GM21390 (cell line): ENCODE data around the gene NME5.
A peak's percentile ranks its signal among the peaks of the same experiment; 100 is the strongest.
"Not testable (repeated sequence)": the region's sequence is repeated elsewhere in the genome, so short reads cannot be mapped to it uniquely, and the experiment has no call there.

Experiments used
- ATAC-seq: cut with Tn5 transposase; IDR thresholded peaks from one replicate; pipeline ENCODE4 v1.9.1; 2021; ENCODE audit not compliant: unreplicated experiment

The NME5 gene, protein sequence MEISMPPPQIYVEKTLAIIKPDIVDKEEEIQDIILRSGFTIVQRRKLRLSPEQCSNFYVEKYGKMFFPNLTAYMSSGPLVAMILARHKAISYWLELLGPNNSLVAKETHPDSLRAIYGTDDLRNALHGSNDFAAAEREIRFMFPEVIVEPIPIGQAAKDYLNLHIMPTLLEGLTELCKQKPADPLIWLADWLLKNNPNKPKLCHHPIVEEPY

DNA sequence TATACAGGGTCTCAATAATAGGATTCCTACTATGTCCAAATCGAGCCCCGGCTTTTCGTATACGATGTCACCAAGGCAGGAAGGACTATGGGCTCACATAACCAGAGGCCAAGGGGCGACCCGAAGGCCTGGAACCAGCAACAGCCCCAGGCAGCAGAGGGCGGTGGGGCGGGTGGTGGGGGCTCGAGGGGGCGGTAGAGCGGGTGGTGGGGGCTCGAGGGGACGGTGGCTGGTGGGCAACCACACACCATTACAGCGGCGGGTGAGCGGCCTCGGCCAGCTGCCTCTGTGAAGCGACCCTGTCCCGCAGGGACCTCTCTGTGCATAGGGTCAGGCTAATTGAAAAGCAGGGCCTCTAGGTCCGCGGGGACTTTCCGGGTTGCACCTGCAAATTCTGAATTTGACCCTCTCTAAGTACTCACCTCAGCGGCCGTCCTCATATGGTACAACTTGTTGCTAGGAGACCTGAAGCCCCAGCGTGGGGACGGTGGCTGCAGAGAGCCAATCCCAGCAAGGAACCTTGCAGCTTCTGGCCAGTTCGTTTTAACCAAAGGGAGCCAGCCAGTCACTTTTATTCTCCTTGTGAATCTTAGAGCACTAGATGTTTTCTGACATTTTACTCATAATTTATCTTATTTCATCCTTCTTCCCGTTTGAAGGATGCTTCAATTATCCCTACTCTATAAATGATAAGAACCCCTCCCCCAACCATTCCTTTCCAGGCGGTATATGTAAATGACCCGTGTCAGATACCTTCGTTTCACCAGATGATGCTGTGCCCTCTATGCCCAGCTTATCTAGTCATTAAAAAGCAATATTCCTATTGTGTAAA is at the start of gene NME5:
Gene NME5, minus strand, starts transcription at position 480 of the 832 bp plus-strand sequence. CDS start 648 bp downstream, outside the sequence.
- no peak for ATAC-seq

DNA sequence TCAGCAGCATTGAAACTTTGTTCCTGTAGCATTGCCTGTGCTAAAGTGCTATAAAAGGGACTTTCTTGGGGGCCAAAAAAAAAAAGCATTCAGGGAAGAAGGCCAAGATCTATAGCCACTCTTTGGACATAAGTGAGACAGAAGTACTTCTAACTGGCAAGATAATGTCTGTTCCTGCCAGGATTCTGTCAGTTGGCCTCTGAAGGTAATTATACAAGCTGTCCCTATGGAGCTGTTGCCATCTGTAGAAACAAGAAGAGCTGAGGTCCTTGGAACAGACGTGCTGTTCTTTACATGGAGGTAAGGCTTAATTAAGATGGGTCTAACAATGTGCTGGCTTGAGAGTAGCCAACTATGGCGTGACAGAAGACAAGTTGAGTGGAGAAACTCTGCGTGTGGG is 49.4 kb upstream of the NME5 start:
- no peak for ATAC-seq

DNA sequence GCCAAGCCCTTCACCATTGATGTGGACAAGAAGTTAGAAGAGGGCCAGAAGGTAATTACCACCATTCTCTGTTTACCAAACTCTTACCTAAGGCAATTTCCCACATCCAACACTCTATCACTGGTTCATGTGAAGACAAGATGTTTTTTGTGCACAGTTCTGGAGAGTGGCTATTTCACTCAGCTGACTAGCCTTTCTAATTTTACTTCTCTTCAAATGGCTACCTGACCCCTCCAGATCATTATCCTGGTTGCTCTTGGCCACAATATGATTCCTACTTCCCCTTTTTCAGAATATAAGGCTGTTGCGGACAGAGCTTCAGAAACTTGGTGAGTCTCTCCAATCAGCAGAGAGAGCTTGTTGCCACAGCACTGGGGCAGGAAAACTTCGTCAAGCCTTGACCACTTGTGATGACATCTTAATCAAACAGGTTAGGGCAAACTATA is 46.8 kb upstream of the NME5 start:
- ATAC-seq: no peak

DNA sequence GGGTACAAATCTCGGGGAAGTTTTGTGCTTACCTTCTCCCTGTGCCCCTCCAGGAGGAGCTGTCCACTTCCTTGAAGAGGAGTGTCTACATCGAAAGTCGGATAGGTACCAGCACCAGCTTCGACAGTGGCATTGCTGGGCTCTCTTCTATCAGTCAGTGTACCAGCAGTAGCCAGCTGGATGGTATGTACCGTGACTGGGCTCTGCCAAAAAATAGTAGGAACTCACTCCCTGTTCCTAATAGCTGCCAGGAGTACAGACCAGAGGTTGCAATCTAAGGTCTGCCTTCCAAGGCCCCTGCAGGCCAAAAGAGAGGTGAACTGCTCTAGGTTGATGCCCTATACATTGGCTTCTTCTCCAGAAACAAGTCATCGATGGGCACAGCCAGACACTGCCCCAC is 43.6 kb upstream of the NME5 start:
- ATAC-seq: no peak

DNA sequence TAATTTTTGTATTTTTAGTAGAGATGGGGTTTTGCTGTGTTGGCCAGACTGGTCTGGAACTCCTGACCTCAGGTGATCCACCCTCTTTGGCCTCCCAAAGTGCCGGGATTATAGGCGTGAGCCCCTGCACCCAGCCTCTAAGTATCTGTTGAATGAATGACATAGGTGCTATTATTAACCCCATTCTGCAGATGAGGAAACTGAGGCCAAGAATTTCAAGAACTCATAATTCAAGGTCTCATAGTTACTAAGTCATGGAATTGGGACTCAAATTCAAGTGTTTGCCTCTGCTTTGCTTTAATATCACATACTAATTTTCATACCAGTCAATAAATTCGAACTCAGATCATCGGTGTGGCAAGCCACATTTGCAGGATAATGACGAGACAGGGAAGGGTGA is 41.6 kb upstream of the NME5 start:
- ATAC-seq: no peak

DNA sequence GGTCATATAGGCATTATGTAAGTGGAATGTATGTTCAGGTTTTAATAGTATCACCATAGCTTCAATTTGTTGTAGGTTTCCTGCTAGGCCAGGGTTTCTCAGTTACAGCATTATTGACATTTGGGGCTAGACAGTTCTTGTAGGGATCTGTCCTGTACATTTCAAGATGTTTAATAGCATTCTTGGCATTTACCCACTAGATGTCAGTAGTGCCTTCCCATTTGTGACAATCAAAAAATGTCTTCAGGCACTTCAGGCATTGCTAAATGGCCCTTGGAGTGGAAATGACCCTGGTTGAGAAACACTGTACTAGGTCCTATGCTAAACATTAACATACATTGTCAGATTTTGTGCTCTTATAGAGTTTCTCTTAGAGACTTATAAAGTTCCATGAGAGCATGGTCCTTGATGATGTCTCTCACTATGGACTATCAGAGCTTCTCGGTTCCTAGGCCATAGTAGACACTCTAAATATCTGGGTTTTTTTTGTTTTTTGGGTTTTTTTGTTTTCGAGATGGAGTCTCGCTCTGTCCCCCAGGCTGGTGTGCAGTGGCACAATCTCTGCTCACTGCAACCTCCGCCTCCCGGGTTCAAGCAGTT is 41.1 kb upstream of the NME5 start:
- ATAC-seq: no peak

DNA sequence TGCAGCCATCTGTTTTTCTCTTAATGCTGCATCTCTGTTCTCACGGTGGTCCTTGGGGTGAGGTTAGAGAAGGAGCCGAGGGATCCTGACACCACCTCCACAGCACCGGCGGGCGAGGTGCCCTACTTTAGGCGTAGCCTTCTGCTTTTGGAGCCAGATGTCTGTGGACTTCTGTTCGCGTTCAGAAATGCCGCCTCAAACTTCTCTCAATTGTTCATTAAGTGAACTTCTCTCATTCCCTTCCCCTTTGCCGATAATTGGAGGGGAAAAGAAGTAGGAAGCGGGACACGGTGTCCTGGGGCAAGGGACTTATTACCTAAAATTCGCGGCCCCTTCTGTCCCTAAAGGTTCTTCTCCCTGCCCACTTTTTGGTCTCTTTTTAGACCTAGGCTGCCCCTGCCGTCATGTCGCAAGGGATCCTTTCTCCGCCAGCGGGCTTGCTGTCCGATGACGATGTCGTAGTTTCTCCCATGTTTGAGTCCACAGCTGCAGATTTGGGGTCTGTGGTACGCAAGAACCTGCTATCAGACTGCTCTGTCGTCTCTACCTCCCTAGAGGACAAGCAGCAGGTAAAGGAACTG is 40.1 kb upstream of the NME5 start:
- peak; percentile 7 for ATAC-seq

DNA sequence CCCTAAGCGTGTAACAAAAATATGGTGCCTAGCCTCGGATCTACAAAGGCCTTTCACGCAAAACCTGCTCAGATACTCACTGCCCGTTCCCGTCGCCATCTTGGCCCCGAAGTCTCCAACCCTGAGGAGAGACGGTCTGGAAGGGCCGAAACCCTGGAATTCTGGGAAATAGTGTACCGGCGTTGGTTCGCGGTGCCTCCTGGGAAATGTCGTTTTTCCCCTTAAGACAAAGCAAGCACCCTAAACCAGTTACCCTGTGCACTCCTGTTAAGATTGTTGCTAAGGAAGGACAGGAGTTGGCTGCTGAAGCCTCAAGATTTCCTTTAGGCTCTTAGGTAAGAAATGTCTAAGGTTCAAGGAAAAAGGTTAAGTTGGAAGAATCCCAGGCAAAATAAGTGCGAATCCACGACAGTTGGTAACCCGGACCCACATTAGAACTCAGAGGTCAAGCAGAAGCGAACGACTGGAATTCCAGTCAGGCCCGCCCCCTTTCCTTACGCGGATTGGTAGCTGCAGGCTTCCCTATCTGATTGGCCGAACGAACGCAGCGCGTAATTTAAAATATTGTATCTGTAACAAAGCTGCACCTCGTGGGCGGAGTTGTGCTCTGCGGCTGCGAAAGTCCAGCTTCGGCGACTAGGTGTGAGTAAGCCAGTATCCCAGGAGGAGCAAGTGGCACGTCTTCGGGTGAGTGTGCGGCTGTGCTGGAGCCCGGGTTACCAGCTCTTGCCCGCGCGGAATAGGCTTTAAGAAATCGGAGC is 39.5 kb upstream of the NME5 start, which contains the start of the genes BRD8 and KIF20A:
Gene BRD8, minus strand, starts transcription at position 115 of the 761 bp plus-strand sequence. Its CDS starts 16 bp downstream, at position 99.
Gene KIF20A, plus strand, starts transcription at position 597 of the 761 bp plus-strand sequence. CDS start 569 bp downstream, outside the sequence.
- peak; percentile 82 for ATAC-seq

DNA sequence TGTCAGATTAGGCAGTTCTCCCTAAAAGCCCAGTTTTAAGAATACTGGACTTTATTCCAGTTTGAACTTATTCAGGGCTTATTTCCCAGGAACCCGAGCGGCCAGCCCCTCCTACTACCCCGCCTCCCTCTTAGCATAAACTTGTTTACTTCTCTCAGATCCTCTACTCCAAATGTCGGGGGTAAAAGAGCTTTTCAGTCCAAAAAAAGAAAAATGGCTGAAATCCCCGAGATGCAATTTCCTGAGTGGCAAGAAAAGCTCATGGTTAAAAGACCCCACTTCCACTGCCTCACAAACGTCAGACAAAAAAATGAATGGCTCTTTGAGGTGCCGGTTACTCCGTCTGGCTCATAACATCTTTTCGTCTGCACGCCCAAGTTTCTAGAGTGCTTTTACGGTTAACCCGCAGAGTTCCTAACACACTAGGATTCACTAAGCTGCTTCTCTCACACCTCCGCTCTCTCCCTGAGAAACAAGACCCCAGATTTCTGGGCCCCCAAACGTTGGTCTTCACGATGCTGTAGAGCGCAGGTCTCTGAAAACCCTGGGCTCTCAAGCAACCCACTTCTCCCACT is 38.8 kb upstream of the NME5 start:
- no peak for ATAC-seq

DNA sequence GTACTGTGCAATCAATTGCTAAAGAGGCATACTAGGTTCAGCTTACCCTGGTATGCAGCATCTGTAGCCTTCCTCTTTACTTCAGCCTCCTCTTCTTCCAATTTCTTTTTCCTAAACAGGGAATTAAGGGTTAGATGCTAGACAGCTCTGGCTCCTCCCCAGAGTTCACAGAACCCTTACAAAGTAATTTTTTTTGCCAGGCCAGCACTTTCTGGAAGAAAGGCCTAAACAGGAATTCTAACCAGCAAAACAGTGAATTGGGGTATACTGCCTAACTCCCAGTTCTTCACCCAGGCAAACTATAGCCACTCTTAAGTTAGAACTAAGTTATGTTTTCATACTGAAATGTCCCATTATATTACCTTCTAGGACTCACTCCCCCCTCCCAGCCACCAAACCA is 31.1 kb upstream of the NME5 start:
- ATAC-seq: no peak

DNA sequence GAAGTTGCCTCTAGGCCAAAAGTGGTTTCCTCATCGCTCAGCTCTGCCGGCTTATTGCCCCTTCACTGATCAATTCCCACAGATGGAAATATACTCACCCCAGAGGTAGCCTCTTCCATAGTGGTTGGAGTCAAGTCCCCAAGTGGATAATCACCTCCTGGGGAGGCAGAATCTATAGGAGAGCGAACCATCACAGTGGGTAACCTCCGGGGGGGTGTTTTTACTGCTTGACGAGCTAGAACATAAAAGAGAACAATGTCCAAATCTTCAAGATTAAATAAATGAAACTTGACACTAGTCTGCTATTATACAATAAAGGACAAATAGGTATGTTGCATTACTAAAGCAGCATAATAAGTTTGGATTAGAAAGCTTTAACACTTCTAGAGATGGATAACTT is 29.9 kb upstream of the NME5 start:
- ATAC-seq: no peak

DNA sequence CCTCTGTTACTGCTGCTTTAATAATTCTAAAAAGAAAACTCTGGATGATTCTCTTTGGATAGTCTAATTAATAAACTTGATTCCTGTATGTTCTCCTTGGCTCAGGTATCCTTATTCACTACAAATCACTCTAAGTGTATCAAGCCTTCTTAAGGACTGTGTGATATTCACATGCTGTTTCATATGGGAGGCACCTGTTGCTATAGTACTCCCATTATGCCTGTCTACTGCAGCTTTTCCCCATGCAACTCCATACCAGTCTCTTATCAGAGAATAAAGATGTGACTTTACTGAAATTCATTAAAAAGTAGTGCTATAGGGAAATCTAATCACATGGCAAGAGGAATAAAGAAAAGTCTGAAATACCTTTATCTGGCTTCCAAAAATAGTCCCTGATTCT is 24.5 kb upstream of the NME5 start:
- ATAC-seq: no peak

DNA sequence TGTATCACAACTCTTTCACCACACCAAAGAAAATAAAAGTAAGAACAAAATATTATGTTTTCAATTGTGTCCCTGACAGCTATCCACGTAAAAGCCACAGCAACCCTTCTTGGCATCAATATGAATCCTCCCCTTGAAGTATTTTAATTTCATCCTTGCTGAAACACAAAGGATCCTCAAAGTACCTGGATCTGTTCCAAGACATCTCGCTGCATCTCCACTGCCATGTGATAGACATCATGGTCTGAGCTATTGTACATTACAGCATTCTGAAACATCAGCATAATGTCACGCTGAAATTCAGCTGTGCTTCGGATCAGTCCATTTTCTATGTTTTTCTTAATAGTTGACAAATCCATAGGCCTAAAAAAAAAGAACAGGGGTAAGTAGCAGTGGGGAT is 21.5 kb upstream of the NME5 start:
- ATAC-seq: no peak

DNA sequence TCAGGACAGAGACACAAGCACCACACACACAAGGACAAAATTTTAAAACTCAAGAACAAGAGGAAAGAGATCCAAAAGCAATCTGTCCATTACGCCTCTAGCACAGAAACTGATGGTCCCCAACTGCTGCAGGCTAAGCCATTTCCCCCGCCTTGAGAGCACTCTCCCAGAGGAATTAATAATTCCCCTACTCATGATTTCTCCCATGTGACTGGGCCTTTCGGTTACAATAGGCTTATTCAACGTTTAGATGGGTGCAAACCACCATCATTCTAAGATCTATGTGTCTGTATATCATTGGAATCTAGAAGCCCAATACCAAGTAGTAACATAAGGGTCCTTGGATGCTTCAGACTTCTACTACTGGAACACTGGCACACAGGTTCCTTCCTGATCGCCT is 20.4 kb upstream of the NME5 start:
- ATAC-seq: no peak

DNA sequence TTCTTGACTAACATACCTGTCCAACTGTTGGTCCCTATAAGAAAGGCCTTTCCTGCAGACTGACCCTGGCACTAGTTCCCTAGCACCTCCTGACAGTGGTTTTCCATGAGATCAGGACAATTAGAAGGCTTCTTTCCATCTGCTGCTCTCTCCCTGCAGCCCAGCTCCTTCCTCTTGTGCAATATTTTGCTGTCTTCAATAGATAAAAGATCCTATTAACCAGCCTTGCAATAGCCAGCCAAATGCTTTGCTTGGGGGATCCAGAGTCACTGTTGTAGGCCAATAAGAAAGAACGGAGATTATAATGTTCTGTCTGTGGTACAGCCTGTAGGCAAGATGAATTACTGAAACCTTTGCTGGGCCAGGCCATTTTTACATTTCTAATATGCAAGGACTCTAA is 18.4 kb upstream of the NME5 start:
- no peak for ATAC-seq

DNA sequence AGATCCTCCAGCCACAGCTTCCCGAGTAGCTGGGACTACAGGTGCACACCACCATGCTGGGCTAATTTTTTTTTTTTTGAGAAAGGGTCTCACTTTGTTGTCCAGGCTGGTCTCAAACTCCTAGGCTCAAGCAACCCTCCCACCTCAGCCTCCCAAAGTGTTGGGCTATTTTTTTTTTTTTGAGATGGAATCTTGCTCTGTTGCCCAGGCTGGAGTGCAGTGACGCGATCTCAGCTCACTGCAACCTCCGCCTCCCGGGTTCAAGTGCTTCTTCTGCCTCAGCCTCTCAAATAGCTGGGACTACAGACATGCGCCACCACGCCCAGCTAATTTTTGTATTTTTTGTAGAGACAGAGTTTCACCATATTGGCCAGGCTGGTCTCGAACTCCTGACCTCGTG is 16.7 kb upstream of the NME5 start:
- not testable (repeated sequence) for ATAC-seq

DNA sequence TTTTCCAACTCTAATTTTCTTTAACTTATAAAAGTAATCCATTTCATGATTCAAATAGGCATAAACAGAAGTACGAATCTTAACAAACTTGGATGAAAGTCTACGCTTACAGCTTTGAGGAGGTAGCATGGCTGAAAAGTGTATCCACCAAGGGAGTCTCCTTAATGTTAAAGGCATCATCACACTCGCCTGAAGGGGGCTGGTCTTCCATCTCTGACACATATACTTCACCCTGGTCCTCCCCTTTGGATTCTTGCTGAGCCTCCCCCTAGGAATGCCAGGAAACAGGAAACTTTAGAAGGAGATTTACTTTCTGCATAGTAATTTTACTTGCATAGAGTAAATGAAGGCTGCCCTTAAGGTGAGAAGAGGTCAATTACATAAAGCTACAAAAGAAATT is 10.3 kb upstream of the NME5 start:
- ATAC-seq: no peak

DNA sequence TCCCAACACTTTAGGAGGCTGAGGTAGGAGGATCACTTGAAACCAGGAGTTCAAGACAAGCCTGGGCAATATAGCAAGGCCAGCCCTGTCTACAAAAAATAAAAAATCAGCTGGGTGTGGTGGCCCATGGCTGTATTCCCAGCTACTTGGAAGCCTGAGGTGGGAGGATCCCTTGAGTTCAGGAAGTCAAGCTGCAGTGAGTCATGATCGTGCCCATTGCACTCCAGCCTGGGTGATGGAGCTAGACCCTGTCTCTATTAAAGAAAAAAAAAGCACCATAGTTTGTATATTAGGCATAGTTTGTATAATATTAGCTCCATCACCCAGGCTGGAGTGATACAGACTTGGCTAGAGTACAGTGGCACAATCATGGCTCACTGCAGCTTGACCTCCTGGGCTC is 9.6 kb upstream of the NME5 start:
- no peak for ATAC-seq

DNA sequence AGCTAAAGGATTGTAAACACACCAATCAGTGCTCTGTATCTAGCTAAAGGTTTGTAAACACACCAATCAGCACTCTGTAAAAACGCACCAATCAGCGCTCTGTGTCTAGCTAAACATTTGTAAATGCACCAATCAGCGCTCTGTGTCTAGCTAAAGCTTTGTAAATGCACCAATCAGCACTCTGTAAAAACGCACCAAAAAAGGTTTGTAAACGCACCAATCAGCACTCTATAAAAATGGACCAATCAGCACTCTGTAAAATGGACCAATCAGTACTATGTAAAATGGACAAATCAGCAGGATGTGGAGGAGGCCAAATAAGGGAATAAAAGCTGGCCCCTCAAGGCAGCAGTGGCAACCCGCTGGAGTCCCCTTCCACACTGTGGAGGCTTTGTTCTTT is 4.3 kb upstream of the NME5 start:
- ATAC-seq: not testable (repeated sequence)

DNA sequence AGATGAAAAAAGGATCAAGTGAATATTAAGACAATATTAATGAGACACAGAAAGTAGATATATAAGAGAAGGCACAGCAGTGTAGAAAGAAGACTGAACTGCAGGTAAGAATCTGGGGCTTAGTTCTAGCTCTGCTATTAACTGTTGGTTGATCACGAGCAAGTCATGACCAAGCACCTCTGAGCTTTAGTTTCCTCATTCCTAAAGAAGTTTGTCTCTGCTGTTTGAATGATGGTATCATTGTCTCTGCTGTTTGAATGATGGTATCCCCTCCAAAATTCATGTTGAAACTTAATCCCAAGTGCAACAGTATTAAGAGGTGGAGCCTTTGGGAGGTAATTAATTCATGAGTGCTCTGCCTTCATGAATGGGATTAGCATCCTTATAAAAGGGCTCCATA is 2.5 kb upstream of the NME5 start:
- ATAC-seq: no peak
